Hepatocyte (in vitro differentiated cells): ENCODE data around the gene TRAF3.

ENCODE experiments used
- CTCF ChIP-seq: fragments of 200-600 bp; sonication (generic); IDR thresholded peaks from 2 replicates; pipeline ENCODE4 v1.5.1; 2016; ENCODE audit warnings: antibody characterized with exemption, mild to moderate bottlenecking; ENCODE audit not compliant: poor library complexity
- EZH2 ChIP-seq: fragments of 200-600 bp; sonication (generic); IDR thresholded peaks from 2 replicates; pipeline ENCODE4 v1.6.1; 2016; ENCODE audit warnings: antibody characterized with exemption, mild to moderate bottlenecking, borderline replicate concordance
- EZH2phosphoT487 ChIP-seq: fragments of 200-600 bp; sonication (generic); IDR thresholded peaks from one replicate; pipeline ENCODE4 v1.6.1; 2018; ENCODE audit warnings: antibody characterized with exemption, mild to moderate bottlenecking, low read depth, moderate library complexity; ENCODE audit not compliant: unreplicated experiment, severe bottlenecking

- TF ChIP-seq CTCF, result no peak
- TF ChIP-seq EZH2, result no peak
- TF ChIP-seq EZH2phosphoT487, result no peak
Measured at GRCh38 chr14:102899516-102899900, 122.3 kb downstream of the TRAF3 start.
